ENCODE results near the gene PLA2G12B.
"Not testable (repeated sequence)": the region's sequence is repeated elsewhere in the genome, so short reads cannot be mapped to it uniquely, and the experiment has no call there.

Gene PLA2G12B, protein sequence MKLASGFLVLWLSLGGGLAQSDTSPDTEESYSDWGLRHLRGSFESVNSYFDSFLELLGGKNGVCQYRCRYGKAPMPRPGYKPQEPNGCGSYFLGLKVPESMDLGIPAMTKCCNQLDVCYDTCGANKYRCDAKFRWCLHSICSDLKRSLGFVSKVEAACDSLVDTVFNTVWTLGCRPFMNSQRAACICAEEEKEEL

DNA sequence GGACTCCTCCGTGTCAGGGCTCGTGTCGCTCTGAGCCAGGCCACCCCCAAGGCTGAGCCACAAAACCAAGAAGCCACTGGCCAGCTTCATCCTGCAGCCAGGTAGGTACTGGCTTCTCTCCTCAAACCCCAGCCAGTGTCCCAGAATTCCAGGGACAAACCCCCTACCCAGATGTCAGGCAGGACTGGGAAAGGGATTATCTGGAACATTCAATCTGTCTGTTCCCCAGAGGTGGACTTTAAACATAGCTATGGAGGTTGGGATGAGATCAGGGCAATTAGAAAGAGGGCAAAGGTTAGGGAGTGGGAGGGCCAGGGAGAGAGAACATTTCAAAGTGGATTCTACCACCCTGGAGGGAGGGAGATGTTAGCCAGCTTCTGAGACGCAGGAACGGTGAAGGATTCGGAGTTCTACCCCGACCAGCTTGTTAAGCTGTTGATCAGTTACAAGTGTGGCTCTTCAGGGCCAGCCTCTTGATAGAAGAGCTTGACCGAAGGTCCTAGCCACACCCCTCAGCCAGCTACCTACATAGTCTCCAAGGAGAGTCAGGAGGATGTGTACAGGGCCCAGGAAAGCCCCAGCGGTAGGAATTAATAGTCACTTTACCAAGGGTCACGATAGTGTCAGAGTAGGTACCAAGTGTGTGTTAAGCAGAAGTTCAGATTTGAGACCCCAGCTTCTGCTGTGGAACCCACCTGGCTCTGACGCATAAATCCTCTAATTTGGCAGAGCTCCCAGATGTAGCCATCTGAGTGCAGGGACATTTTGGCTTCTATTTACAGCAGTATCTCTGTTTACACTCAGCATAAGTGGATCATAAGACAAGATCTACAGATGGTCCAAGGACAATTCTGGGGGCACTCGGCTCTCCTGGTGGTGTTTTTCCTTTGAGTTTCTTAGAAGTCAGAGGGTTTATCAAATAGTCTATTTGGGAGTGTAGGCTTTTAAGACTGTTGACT is at the start of gene PLA2G12B:
PLA2G12B (minus strand) TSS at position 211 of the 959 bp plus-strand sequence; CDS start at position 90, 121 bp downstream.
- DNase-seq, result no peak

GRCh38 chr10:73003822-73004221 is 49.2 kb upstream of the PLA2G12B start:
- no peak for DNase-seq

GRCh38 chr10:73000973-73001372 is 46.4 kb upstream of the PLA2G12B start:
- no peak for DNase-seq

DNA sequence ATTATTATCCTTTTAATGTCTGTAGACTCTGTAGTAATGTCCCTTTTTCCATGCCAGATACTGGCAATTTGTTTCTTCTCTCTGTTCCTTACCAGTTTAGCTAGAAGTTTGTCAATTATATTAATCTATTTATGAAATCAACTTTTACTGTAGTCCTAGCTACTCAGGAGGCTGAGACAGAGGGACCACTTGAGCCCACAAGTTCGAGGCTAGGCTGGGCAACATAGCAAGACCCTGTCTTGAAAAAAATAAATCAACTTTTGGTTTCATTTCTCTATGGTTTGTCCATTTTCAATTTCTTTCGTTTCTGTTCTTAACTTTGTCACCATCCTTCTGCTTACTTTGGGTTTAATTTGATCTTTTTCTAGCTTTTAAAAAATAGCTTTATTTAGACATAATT is 42.5 kb upstream of the PLA2G12B start:
- DNase-seq, result no peak

DNA sequence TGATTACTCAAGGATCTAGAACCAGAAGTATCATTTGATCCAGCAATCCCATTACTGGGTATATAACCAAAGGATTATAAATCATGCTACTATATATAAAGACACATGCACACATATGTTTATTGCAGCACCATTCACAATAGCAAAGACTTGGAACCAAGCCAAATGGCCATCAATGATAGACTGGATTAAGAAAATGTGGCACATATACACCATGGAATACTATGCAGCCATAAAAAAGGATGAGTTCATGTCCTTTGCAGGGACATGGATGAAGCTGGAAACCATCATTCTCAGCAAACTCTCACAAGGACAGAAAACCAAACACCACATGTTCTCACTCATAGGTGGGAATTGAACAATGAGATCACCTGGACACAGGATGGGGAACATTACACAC is 40.9 kb upstream of the PLA2G12B start:
- DNase-seq, result not testable (repeated sequence)

DNA sequence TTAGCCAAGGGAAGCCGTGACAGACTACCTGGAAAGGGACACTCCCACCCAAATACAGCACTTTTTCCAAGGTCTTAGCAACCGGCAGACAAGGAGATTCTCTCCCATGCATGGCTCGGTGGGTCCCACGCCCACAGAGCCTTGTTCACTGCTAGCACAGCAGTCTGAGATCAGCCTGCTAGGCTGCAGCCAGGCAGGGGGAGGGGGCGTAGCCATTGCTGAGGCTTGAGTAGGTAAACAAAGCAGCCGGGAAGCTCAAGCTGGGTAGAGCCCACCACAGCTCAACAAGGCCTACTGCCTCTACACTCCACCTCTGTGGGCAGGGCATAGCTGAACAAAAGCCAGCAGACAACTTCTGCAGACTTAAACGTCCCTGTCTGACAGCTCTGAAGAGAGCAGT is 35.2 kb upstream of the PLA2G12B start:
- DNase-seq, result not testable (repeated sequence)

GRCh38 chr10:72984618-72985017 is 30.0 kb upstream of the PLA2G12B start:
- DNase-seq, result not testable (repeated sequence)

DNA sequence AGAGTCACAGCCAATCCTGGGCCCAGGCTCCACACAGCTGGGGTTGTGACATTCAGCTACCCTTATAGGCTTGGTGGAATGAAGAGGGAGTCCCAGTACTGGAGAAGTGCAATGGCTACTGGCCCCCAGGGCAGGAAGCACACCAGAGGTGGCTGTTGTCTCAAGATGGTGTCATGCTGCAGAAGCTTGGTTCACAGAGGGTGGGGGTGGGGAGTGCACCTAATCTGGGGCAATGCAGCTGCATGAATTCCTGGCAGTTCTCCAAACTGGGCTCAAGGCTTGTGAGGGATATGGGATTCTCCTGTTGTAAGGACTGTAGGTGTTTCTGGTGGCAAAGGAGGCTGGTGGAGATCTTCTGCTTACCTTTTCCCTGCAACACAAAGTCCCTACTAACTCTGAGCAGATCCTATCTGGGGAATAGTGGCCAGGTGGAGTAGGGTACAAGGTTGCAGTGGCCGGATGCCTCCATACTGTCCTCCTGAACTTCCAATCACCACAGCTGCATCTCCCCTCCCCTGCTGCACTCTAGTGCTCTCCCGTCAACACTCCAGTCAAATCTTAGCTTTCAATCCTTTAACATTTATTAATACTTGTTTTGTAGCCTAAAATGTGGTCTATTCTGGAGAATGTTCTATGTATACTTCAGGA is 27.4 kb upstream of the PLA2G12B start:
- no peak for DNase-seq

GRCh38 chr10:72981028-72981881 is 26.6 kb upstream of the PLA2G12B start:
- DNase-seq, result no peak

DNA sequence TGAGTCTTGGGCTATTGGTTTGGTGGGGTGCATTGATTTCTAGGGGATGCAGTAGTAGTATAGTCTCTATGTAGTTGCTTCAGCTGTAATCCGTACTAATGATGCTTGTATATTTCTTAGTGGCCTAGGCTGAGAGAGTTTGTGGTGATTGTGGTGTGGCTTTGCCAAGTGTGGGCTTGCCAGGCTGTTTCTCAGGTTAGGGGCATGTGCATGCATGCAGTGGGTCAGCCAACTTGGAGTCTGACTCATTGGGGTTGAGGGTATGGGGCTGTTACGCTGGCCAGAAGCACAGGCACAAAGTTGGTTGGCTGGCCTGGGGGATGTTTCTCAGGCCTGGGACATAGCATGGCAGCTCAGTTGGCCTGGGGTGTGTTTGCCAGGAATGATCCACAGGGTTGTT is 25.7 kb upstream of the PLA2G12B start:
- no peak for DNase-seq

- no peak for DNase-seq
These were observed 25.1 kb upstream of the PLA2G12B start for GRCh38 chr10:72979709-72980108.

- DNase-seq, result no peak
These were observed 22.3 kb upstream of the PLA2G12B start for GRCh38 chr10:72976886-72977285.

DNA sequence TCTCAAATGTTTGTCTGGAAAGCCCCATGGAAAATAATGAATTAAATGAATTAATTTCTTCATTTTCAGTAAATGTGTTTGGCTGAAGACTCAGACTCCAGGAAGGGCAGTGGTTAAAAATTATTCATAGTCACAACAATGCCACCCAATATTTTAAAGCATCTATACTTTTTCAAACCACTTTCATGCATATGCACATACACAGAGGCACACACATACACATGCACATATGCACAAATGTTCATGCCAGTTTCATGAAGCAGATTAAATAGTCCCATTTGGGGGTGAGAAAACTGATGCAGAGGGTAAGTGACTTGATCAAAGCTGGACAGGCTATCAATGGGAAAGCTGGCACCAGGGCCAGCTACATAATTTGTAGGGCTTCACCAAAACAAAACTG is 1.4 kb upstream of the PLA2G12B start:
- no peak for DNase-seq

DNA sequence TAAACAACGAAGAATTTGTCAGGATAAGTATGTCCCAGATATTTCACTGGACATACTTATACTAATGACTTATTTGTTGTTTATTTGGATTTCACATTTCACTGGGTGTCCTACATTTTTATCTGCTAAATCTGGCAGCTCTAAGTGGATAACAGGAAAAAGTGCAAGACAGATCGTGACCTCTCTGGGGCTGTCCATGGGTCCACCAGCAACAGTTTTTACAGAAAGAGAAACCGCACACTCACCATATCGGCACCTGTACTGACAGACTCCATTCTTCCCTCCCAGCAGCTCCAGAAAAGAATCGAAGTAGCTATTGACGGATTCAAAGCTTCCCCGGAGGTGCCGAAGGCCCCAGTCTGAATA is 393 bp downstream of the PLA2G12B start:
- DNase-seq, result no peak

DNA sequence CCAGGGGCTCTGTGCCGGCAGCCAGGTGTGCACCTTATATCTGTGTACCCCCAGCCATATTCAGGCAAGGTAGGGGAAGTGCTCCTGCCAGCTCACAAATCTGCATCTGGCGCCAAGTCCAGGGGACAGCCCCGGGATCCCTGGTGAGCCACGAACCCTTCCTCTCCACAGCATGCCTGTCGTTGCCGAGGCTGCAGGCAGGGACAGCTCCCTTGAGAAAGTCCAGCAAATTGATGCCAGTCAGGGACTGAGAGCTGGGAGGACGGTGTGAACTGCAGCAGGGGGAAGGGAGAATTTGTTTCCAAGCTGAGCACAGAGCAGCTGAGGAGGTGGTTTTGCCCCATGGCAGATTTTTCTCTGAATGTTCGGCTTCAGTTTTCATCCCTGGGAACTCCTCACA is 919 bp downstream of the PLA2G12B start:
- DNase-seq, result no peak

DNA sequence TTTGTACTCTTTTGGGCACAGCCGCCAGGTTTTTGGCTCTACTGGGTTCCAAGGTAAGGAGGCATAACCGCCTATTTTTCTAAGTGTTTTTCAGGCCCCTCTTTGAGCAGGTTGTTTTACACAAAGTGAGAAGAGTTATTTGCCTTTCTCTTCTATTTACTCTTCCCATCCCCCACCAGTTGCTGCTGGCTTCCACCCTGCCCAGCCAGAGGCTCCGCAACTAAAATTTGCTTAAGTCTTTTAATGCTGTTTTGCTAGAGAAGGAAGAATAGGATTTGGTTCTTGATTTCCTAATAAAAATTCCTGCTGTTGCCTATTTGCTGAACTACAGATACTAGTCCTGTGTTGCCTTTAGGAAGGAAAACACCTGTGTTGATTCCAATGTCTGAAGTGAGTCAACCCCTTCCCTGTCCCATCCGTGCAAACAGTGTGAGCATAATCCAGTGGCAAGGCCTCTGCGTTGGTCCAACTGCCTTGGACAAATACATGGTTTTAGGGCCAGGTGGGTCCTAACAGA is 1.9 kb downstream of the PLA2G12B start:
- no peak for DNase-seq

- no peak for DNase-seq
These were observed 2.4 kb downstream of the PLA2G12B start for GRCh38 chr10:72952189-72952588.

DNA sequence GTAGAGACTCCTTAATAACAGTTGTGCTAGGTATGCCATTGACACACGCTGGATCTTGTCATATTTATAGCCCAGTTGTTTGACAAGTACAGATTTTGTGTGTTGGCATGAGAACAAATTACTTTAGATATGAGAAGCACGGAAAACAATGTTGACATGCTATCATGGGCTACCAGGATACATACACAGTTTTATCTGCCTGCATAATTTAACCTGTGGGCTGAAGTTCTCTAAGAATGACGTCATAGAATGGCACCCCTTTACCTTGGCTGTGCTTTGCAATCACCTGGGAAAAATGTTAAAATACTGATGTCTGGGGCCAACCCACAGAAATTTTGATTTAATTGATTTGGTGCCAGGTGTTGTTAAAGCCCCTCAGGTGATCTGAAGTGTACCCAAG is 2.8 kb downstream of the PLA2G12B start:
- DNase-seq, result no peak

GRCh38 chr10:72948762-72949161 is 5.8 kb downstream of the PLA2G12B start:
- DNase-seq, result no peak

- no peak for DNase-seq
These were observed 7.6 kb downstream of the PLA2G12B start for GRCh38 chr10:72946963-72947362.

- no peak for DNase-seq
These were observed 10.9 kb downstream of the PLA2G12B start for GRCh38 chr10:72943498-72944234.

DNA sequence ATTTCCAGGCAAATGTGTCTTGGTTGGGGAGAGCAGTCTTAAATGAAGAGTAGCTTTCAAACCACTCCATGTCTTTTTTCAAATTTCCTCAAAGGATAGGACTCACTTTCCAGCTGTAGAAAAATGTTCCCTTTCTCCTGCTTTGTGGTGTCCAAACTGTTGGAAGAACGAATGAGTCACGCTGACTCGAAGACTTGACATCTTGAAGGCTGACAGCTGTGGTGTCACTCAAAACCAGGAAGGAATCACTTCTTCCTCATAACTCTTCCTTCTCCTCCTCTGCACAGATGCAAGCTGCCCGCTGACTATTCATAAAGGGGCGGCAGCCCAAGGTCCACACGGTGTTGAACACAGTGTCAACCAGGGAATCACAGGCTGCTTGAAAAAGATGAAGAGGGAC is 19.2 kb downstream of the PLA2G12B start:
- DNase-seq, result no peak
